ENCODE results near the gene PELI2. TPM values are rescaled to one million over a fixed set of nuclear protein-coding genes. Genes with fewer than 3 reads are reported as not detected.

Gene PELI2
- total RNA-seq, 1 experiment from 2014 or later, result 0.84 TPM

- peak; percentile 21 for DNase-seq (ENCODE audit: low read depth)
Measured at GRCh38 chr14:56119201-56119981, 1.2 kb downstream of the PELI2 start.

- DNase-seq (ENCODE audit: low read depth), result peak; percentile 7
Measured at GRCh38 chr14:56120091-56120691, 2.0 kb downstream of the PELI2 start.

GRCh38 chr14:56121816-56122215, 3.6 kb downstream of the PELI2 start:
- no peak for DNase-seq (ENCODE audit: low read depth)

GRCh38 chr14:56122301-56122700, 4.1 kb downstream of the PELI2 start:
- DNase-seq (ENCODE audit: low read depth), result no peak

GRCh38 chr14:56124327-56124726, 6.1 kb downstream of the PELI2 start:
- DNase-seq (ENCODE audit: low read depth), result no peak

- DNase-seq (ENCODE audit: low read depth), result no peak
Measured at GRCh38 chr14:56125772-56126636, 7.8 kb downstream of the PELI2 start.

GRCh38 chr14:56126637-56126913, 8.4 kb downstream of the PELI2 start:
- DNase-seq (ENCODE audit: low read depth), result no peak

GRCh38 chr14:56127156-56127555, 8.9 kb downstream of the PELI2 start:
- DNase-seq (ENCODE audit: low read depth), result no peak

- DNase-seq (ENCODE audit: low read depth), result no peak
Measured at GRCh38 chr14:56129092-56129491, 10.9 kb downstream of the PELI2 start.

- DNase-seq (ENCODE audit: low read depth), result no peak
Measured at GRCh38 chr14:56129933-56130332, 11.7 kb downstream of the PELI2 start.

GRCh38 chr14:56131004-56131864, 13.0 kb downstream of the PELI2 start:
- DNase-seq (ENCODE audit: low read depth), result no peak

GRCh38 chr14:56131865-56132833, 13.9 kb downstream of the PELI2 start:
- no peak for DNase-seq (ENCODE audit: low read depth)

- no peak for DNase-seq (ENCODE audit: low read depth)
Measured at GRCh38 chr14:56133547-56133946, 15.3 kb downstream of the PELI2 start.

- no peak for DNase-seq (ENCODE audit: low read depth)
Measured at GRCh38 chr14:56135001-56135400, 16.8 kb downstream of the PELI2 start.

GRCh38 chr14:56135668-56136067, 17.5 kb downstream of the PELI2 start:
- DNase-seq (ENCODE audit: low read depth), result no peak

- DNase-seq (ENCODE audit: low read depth), result no peak
Measured at GRCh38 chr14:56136571-56137452, 18.6 kb downstream of the PELI2 start.

GRCh38 chr14:56137453-56137807, 19.2 kb downstream of the PELI2 start:
- DNase-seq (ENCODE audit: low read depth), result no peak

- DNase-seq (ENCODE audit: low read depth), result no peak
Measured at GRCh38 chr14:56137849-56138248, 19.6 kb downstream of the PELI2 start.

GRCh38 chr14:56138928-56139327, 20.7 kb downstream of the PELI2 start:
- DNase-seq (ENCODE audit: low read depth), result no peak

- no peak for DNase-seq (ENCODE audit: low read depth)
Measured at GRCh38 chr14:56142314-56142713, 24.1 kb downstream of the PELI2 start.
